Stimulated activated CD8-positive, alpha-beta memory T cell treated with anti-CD3 and anti-CD28 coated beads, Interleukin-7, amount 100 ng/mL, for 48 hours (primary cell): ENCODE results near the gene CCL23.
"Not testable (repeated sequence)": the region's sequence is repeated elsewhere in the genome, so short reads cannot be mapped to it uniquely, and the experiment has no call there.

Experiments
- DNase-seq, 2 donors: peaks; one replicate each; pipeline ENCODE4 v3.0.0-alpha.2; 2020; ENCODE audit warnings: low read depth in 1 of 2; ENCODE audit errors: extremely low read depth in 1 of 2

Gene CCL23

GRCh38 chr17:36004594-36005108, 13.1 kb downstream of the CCL23 start:
- DNase-seq, result no peak

DNA sequence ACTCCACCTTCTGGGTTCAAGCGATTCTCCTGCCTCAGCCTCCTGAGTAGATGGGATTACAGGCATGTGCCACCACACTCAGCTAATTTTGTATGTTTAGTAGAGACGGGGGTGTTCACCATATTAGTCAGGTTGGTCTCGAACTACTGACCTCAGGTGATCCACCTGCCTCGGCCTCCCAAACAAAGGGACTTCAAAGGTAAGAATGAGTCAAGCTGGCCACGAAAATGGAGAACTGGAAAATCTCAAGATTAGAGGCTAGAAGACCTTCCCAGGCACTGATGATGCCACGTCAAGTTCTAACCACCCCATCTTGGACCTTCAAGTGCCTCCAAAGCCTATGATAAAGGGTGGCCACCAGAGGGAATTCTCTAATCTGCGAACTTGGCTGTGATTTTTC, 15.1 kb downstream of the CCL23 start:
- no peak for DNase-seq

DNA sequence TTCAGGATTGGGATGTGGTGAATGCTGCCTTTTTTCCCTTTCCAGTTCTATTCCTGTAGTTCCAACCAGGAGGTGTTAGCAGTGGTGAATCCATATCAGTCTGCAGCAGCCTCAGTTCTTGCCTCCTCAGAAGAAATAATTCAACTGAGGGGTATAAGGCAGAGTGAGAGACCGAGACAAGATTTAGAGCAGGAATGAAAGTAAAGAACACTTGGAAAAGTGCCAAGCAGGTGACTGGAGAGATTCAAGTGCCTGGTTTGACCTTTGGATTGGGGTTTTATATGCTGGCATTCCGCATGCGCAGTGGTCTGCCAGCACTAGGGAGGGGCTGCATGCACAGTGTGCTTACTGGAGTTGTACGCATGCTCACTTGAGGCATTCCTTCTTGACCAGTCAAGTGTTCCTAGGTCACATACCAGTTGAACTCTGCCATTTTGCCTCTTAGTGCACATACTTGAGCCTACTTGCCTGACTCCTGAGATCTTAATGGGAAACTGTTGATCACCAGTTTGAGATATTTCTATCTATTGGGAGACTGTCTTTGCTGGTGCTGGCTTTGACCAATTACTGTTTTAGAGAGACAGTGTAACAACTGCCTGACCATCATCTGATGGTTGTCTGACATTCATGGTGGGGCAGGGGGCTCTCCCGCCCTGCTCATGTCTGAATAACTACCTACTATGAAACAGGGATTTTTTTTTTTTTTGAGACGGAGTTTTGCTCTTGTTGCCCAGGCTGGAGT, 15.7 kb downstream of the CCL23 start:
- no peak for DNase-seq

DNA sequence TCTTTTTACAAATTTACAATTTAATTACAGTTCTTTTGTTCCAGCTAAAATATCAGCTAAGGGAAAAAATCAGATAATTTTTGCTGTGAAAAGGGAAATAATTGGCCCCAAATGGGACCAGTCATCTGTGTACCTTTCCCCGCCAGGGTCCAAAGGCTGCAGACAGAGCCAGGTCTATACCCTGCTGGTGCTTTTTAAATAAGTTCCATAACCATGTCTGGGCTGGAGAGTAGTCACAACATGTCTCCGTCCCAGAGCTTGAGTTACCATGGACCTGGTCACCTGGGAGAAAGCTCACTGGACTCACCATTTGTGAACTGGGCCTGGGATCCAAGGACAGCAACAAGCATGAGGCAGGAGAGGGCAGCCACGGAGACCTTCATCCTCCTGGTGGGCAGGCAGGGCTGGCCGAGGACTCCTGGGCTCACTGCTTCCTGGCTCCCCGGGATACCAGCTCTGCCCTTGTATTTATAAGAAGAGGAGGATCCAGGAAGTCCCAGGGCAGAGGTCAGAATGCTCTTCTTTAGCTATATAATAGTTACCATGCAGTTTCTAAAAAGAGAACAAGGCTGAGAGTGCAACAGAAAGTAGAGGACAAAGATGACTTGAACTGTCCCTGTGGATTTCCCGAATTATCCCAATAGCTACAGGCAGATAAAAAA, 16.5 kb downstream of the CCL23 start, which contains the start of gene CCL15:
TSS of gene CCL15 (minus strand) at position 444 of the 662 bp plus-strand sequence. CDS start at position 383, 61 bp downstream.
- DNase-seq, result no peak

- no peak for DNase-seq
Observed at GRCh38 chr17:36000732-36001109, 17.1 kb downstream of the CCL23 start.

DNA sequence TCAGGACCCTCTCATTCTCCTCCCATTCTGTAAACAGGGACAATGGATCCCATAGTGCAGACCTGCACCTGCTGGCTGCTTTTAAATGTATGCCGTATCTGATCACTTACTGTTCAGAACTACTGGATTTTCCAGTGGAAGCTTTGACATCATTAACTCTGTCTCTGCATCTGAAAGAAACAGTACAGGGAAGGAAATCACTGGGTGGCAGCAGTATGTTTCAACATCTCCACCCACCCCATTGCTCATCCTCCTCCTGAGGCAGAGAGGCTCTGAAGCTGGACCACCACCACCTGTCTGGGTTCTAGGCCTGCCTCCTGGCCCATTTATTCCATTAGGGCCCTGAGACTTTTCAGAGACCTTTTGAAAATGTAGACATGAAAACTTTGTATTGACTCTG, 19.0 kb downstream of the CCL23 start:
- DNase-seq, result no peak

GRCh38 chr17:35998018-35998545, 19.7 kb downstream of the CCL23 start:
- no peak for DNase-seq

DNA sequence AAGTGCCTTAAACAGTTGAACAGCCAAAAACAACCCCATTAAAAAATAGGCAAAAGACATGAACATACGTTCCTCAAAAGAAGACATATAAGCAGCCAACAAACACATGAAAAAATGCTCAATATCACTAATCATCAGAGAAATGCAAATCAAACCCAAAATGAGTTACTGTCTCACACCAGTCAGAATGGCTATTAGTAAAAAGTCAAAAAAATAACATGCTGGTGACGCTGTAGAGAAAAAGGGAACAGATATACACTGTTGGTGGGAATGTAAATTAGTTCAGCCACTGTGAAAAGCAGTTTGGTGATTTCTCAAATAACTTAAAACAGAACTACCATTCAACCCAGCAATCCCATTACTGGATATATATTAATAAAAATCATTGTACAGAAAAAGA, 22.4 kb downstream of the CCL23 start:
- not testable (repeated sequence) for DNase-seq

- no peak for DNase-seq
Observed at GRCh38 chr17:35991075-35991474, 26.7 kb downstream of the CCL23 start.

DNA sequence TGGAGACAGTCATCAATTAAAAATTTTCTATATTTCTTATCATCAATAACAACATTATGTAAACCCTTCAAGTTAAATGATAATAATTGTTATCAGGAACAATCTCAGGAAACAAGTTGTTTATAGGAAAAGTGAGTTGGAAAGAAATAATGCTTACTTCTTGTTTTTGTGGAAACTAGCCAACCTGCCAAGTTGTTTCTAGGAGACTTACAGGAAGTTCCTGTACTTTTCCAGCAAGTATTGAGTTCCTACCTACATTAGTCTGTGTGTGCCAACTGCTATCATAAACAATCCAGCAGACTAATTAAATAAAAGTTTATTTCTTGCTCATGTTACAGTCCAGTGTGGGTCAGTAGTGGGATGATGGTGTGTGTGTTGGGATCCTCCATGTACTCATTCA, 29.6 kb downstream of the CCL23 start:
- DNase-seq, result no peak

- DNase-seq, result no peak
Observed at GRCh38 chr17:35986643-35987042, 31.1 kb downstream of the CCL23 start, which contains the start of gene CCL14. Gene CCL14 (minus strand): TSS chr17:35986729. CDS start chr17:35986649, 80 bp downstream.

GRCh38 chr17:35984140-35984539, 33.6 kb downstream of the CCL23 start:
- no peak for DNase-seq

DNA sequence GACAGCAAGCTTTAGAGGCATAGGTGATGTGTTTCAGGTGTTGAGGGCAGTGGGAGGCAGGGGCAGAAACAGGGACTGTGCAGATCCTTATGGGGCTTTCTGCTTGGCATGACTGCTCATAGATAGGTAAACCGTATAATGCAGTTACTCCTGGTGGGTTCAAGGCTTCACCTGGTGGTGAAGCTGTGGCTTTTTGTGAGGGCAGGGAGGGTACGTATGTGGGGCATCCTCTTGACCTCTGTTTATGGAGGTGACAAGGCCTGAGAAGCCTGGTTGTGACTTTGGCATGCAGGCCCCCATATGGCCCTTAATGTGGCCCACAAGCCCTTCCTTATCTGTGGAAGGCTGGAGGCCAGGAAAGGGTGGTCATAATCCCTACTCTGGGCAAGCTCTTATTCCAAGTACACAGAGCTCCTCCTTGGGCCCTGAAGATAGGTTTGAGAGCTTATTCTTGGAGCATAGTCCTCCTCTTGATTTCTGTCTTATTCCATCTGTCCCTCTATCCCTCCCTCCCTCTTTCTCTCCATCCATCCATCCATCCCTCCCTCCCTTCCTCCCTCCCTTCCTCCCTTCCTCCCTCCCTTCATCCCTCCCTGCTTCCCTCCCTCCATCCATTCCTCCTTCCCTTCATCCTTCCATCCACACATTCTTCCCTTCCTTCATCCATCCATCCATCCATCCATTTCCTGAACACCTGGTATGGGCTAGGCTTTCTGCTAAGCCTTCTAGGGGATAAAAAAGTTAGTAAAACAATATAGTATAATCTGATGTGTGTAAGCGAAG, 35.2 kb downstream of the CCL23 start:
- DNase-seq, result no peak

- no peak for DNase-seq
Observed at GRCh38 chr17:35981908-35982330, 35.9 kb downstream of the CCL23 start.

DNA sequence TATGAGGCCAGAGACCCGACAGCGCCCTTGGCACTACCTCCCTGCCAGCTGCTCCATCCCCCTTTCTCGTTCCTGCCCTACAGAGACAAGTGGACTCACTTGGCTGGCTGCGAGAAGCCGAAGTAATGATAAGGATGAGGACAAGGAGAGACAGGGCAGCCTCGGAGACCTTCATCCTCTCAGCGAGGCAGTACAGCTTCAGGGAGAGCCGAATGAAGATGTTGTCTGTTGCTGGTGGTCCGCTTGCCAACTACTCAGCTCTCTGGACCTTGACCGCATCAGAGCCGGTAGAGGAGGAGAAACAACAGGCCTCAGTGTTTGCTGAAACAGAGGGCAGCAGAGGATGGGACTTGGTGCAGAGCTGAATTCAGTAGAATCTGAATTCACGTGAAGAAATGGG, 36.5 kb downstream of the CCL23 start, which contains the start of gene CCL16:
TSS of gene CCL16 (minus strand) at position 252 of the 400 bp plus-strand sequence. CDS start at position 175, 77 bp downstream.
- no peak for DNase-seq

GRCh38 chr17:35978346-35978745, 39.4 kb downstream of the CCL23 start:
- DNase-seq, result no peak

- no peak for DNase-seq
Observed at GRCh38 chr17:35977509-35977908, 40.3 kb downstream of the CCL23 start.

DNA sequence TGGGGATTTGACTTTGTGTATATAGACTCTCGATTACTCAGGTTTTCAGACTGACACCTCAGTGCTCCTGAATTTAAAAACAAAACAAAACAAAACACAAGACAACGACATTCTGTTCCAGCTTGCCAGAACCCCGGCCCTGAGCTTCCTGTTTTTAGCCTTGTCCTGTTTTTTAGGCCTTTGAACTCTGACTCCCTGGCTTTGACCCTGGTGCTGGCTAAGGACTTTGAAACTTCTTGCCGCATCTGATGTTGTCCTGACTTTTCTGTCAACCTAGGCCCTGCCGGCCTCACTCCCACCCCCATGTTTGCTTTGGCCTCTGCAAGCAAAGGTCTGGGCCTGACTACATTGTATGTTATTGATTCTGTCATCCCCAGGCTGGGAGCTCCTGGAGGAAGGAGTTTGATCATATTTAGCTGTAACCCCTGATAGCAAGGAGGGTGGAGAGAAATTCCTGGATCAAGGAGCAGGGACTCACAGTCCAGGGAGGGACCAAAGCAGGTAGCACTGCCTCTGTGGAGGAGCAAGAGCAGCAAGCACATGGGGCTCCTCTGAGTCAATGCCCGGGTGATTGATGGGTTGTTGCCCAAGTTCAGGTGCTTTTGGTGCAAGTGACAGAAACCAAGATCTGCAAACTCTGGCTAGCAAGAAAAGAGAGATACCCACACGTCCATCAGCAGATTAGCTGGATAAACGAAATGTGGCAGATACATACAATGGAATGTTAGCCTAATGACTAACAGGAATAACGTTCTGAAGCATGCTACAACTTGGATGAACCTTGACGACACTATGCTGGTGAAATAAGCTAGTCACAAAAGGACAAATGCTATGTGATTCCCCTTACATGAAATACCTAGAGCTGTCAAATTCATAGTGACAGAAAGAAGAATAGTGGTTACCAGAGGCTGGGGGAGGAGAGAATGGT, 44.2 kb downstream of the CCL23 start:
- no peak for DNase-seq

- no peak for DNase-seq
Observed at GRCh38 chr17:35972945-35973332, 44.8 kb downstream of the CCL23 start.

DNA sequence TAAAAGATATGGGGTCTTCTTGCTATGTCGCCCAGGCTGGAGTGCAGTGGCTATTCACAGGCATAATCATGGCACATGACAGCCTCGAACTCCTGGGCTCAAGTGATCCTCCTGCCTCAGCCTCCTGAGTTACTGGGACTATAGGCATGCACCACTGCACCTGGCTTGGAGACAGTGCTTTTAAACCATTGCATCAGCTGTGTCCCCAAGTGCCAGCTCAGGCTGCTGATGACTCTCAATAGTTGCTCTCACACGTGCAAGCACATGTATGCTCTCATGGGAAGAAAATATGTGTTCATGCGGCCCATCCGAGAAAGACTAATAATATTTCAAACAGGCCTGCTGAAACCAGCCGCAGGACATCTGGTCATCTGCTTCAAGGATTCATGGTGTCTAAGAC, 45.2 kb downstream of the CCL23 start:
- no peak for DNase-seq
